Spleen (tissue), 7 donors: Measurements from ENCODE around the gene DSC3.

ENCODE experiments used
- POLR2A ChIP-seq, 3 donors: fragments of 450-650 bp; IDR thresholded peaks; one replicate each; pipeline ENCODE4 v1.5.1; 2017; ENCODE audit warnings: antibody characterized with exemption in 3 of 3, mild to moderate bottlenecking in 1 of 3
- POLR2AphosphoS5 ChIP-seq, 3 donors: sonication (generic); formaldehyde crosslinking; IDR thresholded peaks; one replicate each; pipeline ENCODE4 v1.5.1; 2017; ENCODE audit warnings: antibody characterized with exemption in 3 of 3
- TF ChIP-seq, protein P1 (sequence below), 11 experiments: fragments of 200-600 bp in 7 of 11; fragments of 450-650 bp in 4 of 11; sonication (generic) in 4 of 11; IDR thresholded peaks in 8 of 11; conservative IDR thresholded peaks in 3 of 11; 1 replicate in 7 of 11; 2 replicates in 4 of 11; pipeline versions ENCODE4 v1.4.0 to v1.8.0; 2016 to 2021; ENCODE audit warnings: antibody characterized with exemption in 11 of 11, inconsistent platforms in 4 of 11, mild to moderate bottlenecking in 1 of 11
- donor health status: DM: no; HTN: no; CAD: no; lungs with moderate emphysema.
- donor health status: DM: no; HTN: no; CAD: no.
- donor health status: DM: no; HTN: no; CAD: no.

DNA sequence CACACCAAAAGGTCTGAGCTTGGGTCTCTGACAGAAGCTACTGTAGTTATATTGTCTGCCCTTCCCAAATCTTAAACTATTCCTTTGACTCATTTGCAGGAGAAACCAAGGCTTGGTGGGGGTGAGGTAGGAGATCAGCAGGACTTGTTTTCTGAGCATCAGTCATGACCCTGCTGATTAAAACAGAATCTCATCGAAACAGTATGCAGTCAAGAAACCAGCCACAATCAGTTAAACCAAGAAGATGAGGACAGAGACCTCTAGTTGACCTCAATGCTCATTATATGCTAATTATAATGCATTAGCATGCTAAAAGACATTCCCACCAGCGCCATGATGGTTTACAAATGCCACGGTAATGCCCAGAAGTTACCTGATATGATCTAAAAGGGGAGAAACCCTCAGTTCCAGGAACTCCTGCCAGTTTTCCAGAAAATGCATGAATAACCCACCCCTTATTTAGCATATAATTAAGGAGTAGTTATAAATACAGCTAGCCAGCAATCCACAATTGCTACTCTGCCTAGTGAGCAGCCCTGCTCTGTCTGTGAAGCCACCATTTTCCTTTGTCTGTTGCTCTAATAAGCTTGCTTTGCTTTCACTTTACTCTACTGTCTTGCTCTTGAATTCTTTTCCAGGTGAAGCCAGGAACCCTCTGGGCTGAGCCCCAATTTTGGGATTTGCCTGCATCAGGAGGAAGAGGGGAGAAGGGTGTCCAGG lies 26.7 kb downstream of the DSC3 start:
- TF ChIP-seq POLR2A (IDR thresholded peaks at IDR 0.05) (no peak), POLR2AphosphoS5 (IDR thresholded peaks at IDR 0.05) (no peak)
- TF ChIP-seq, protein P1, sequence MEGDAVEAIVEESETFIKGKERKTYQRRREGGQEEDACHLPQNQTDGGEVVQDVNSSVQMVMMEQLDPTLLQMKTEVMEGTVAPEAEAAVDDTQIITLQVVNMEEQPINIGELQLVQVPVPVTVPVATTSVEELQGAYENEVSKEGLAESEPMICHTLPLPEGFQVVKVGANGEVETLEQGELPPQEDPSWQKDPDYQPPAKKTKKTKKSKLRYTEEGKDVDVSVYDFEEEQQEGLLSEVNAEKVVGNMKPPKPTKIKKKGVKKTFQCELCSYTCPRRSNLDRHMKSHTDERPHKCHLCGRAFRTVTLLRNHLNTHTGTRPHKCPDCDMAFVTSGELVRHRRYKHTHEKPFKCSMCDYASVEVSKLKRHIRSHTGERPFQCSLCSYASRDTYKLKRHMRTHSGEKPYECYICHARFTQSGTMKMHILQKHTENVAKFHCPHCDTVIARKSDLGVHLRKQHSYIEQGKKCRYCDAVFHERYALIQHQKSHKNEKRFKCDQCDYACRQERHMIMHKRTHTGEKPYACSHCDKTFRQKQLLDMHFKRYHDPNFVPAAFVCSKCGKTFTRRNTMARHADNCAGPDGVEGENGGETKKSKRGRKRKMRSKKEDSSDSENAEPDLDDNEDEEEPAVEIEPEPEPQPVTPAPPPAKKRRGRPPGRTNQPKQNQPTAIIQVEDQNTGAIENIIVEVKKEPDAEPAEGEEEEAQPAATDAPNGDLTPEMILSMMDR (IDR thresholded peaks at IDR 0.05 in 8 of 11, conservative IDR thresholded peaks at IDR 0.05 in 3 of 11), result no peak
